Naive thymus-derived CD4-positive, alpha-beta T cell (primary cell): ENCODE results near the gene SEC23A. TPM values are rescaled to one million over a fixed set of nuclear protein-coding genes. Genes with fewer than 3 reads are reported as not detected.
"Not testable (repeated sequence)": the region's sequence is repeated elsewhere in the genome, so short reads cannot be mapped to it uniquely, and the experiment has no call there.

Source experiments
- ATAC-seq: fragments of 150-1000 bp; cut with Tn5 transposase; 2 replicates; pipeline ENCODE4 v1.10.0; 2021; ENCODE audit warnings: mild to moderate bottlenecking, moderate library complexity
- CTCF ChIA-PET: fragments of 350-600 bp; sonication (Branson Sonifier 250); formaldehyde crosslinking; loops from one replicate; lab custom pipeline; 2021; ENCODE audit warnings: antibody characterized with exemption; lab: Charles Lee
- POLR2A ChIA-PET: fragments of 350-600 bp; sonication (Branson Sonifier 250); formaldehyde crosslinking; loops from one replicate; lab custom pipeline; 2021; ENCODE audit warnings: antibody characterized with exemption, inconsistent platforms; lab: Charles Lee
- DNase-seq, 9 donors: peaks; one replicate each; pipeline versions ENCODE4 v3.0.0 to v3.0.0-alpha.2; 2020 to 2022; ENCODE audit warnings: mixed read lengths in 1 of 9
- H3K27ac ChIP-seq: one replicate; pipeline ENCODE4 v1.7.0; 2013; ENCODE audit warnings: mild to moderate bottlenecking, low read depth, low read length, moderate library complexity
- H3K27me3 ChIP-seq, 2 donors: one replicate each; pipeline ENCODE4 v1.7.0; 2013; ENCODE audit warnings: low read length in 2 of 2, mild to moderate bottlenecking in 2 of 2, moderate library complexity in 2 of 2; ENCODE audit not compliant: control insufficient read depth in 2 of 2, insufficient read depth in 2 of 2
- H3K36me3 ChIP-seq, 3 experiments: 1 replicate in 2 of 3; 2 replicates in 1 of 3; pipeline ENCODE4 v1.7.0; 2013; ENCODE audit warnings: low read length in 3 of 3, mild to moderate bottlenecking in 3 of 3, moderate library complexity in 1 of 3; ENCODE audit not compliant: insufficient read depth in 3 of 3, control insufficient read depth in 2 of 3
- H3K4me1 ChIP-seq, 2 donors: one replicate each; pipeline ENCODE4 v1.7.0; 2013; ENCODE audit warnings: low read length in 2 of 2, mild to moderate bottlenecking in 2 of 2, moderate library complexity in 1 of 2; ENCODE audit not compliant: control insufficient read depth in 2 of 2, insufficient read depth in 2 of 2
- H3K4me3 ChIP-seq: 2 replicates; pipeline ENCODE4 v1.7.0; 2013; ENCODE audit warnings: mild to moderate bottlenecking, low read length
- H3K9me3 ChIP-seq, 3 experiments: 1 replicate in 2 of 3; 2 replicates in 1 of 3; pipeline ENCODE4 v1.7.0; 2013; ENCODE audit warnings: low read length in 3 of 3; ENCODE audit not compliant: control insufficient read depth in 2 of 3
- H3K27ac Mint-ChIP-seq, 9 donors: one replicate each; pipeline ENCODE4 v1.8.0; 2020 to 2022; ENCODE audit warnings: mixed read lengths in 9 of 9, mild to moderate bottlenecking in 8 of 9, moderate library complexity in 5 of 9, inconsistent platforms in 2 of 9
- H3K27me3 Mint-ChIP-seq, 5 donors: one replicate each; pipeline ENCODE4 v1.8.0; 2021 to 2022; ENCODE audit warnings: mixed read lengths in 5 of 5, mild to moderate bottlenecking in 1 of 5
- H3K36me3 Mint-ChIP-seq, 5 donors: one replicate each; pipeline ENCODE4 v1.8.0; 2020 to 2022; ENCODE audit warnings: mixed read lengths in 5 of 5, mild to moderate bottlenecking in 3 of 5, inconsistent platforms in 1 of 5
- H3K4me1 Mint-ChIP-seq, 7 donors: one replicate each; pipeline ENCODE4 v1.8.0; 2020 to 2022; ENCODE audit warnings: mixed read lengths in 7 of 7, mild to moderate bottlenecking in 3 of 7, inconsistent platforms in 1 of 7
- H3K4me3 Mint-ChIP-seq, 10 donors: one replicate each; pipeline ENCODE4 v1.8.0; 2020 to 2022; ENCODE audit warnings: mild to moderate bottlenecking in 10 of 10, mixed read lengths in 10 of 10, moderate library complexity in 6 of 10, inconsistent platforms in 2 of 10
- H3K9me3 Mint-ChIP-seq, 11 donors: one replicate each; pipeline ENCODE4 v1.8.0; 2020 to 2022; ENCODE audit warnings: mixed read lengths in 11 of 11, mild to moderate bottlenecking in 4 of 11, inconsistent platforms in 1 of 11, moderate library complexity in 1 of 11
- intact Hi-C, 2 donors: fragments of 100-400 bp; cut with micrococcal nuclease; formaldehyde crosslinking; loops; one replicate each; pipeline ENCODE4 v1.15.1; 2023
- polyA plus RNA-seq, 2 donors: library from polyadenylated mRNA; unstranded; fragments of 300-500 nt; fragmentation: Illumina TruSeq; gene quantifications; one replicate each; pipeline ENCODE4 v1.2.3, GENCODE V29; 2021
- total RNA-seq, 6 experiments: library from RNA in 5 of 6; stranded (reverse) in 5 of 6; gene quantifications; 1 replicate in 5 of 6; 2 replicates in 1 of 6; pipeline ENCODE4 v1.2.3 and lab custom pipeline; 2021 to 2026

The SEC23A gene
- total and polyA plus RNA-seq, 7 experiments from 2014 or later = 31.1 to 75.3 (median 59.9) TPM

DNA sequence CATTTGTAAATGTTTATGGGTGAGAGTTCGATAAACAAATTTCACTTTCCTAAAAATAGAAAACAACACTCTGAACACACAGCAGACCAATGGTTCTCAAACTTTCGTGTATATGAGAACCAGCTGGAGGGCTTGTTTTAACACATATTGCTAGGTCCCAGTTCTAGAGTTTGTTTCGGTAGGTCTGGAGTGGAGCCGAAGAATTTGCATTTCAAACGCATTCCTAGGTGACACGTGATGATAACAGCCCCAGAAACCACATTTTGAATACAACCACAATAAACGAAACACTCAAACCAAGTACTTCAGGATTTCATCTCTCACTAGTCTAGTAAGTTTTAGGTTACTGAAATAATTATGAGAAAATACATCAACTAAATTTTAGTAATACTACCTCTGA is 17.1 kb downstream of the SEC23A start:
- Histone ChIP-seq H3K4me3 (no peak overlapping the region), H3K27me3 (no peaks in the 10 kb centered on the region), H3K36me3 (peaks cover 25 to 48% (median 31%) of the 10 kb centered on the region in 3 experiments), H3K9me3 (no peaks in the 10 kb centered on the region), H3K4me1 (no peaks in the 10 kb centered on the region), H3K27ac (no peak overlapping the region)
- CTCF ChIA-PET = no interaction called here
- peaks cover 10 to 17% (median 13%) of the 10 kb centered on the region in 7 donors for H3K4me1 Mint-ChIP-seq
- H3K27ac Mint-ChIP-seq = no peak overlapping the region
- DNase-seq (no peak), ATAC-seq (no peak)
- H3K9me3 Mint-ChIP-seq = no peaks in the 10 kb centered on the region
- no peak overlapping the region for H3K4me3 Mint-ChIP-seq
- intact Hi-C loops = no loop called here
- H3K27me3 Mint-ChIP-seq = no peaks in the 10 kb centered on the region
- peaks cover 19 to 62% (median 41%) of the 10 kb centered on the region in 5 donors for H3K36me3 Mint-ChIP-seq
- POLR2A ChIA-PET = interaction anchor here (1.2 kb wide), 1 partner anchor 21 kb away, joined by 4 read pairs; no protein-coding TSS in a partner anchor

GRCh38 chr14:39083127-39083526 is 19.9 kb downstream of the SEC23A start:
- H3K9me3 ChIP-seq = no peaks in the 10 kb centered on the region
- no peaks in the 10 kb centered on the region for H3K4me1 ChIP-seq
- intact Hi-C loops = no loop called here
- H3K27me3 ChIP-seq = no peaks in the 10 kb centered on the region
- ChIA-PET POLR2A (no interaction called here), CTCF (no interaction called here)
- ATAC-seq (no peak), DNase-seq (no peak)
- no peak overlapping the region for H3K4me3 ChIP-seq
- H3K4me1 Mint-ChIP-seq = peaks cover 4 to 8% (median 8%) of the 10 kb centered on the region in 7 donors
- no peak overlapping the region for H3K27ac ChIP-seq
- no peak overlapping the region for H3K4me3 Mint-ChIP-seq
- H3K36me3 ChIP-seq = peaks cover 21 to 43% (median 26%) of the 10 kb centered on the region in 3 experiments
- H3K27ac Mint-ChIP-seq = peak overlapping the region in 2 of 9 donors; percentile 36 to 71
- no peaks in the 10 kb centered on the region for H3K9me3 Mint-ChIP-seq
- H3K27me3 Mint-ChIP-seq = no peaks in the 10 kb centered on the region
- H3K36me3 Mint-ChIP-seq = peaks cover 13 to 59% (median 38%) of the 10 kb centered on the region in 5 donors

- H3K4me1 ChIP-seq = no peaks in the 10 kb centered on the region
- no peak overlapping the region for H3K4me3 ChIP-seq
- peaks cover 8 to 56% (median 40%) of the 10 kb centered on the region in 5 donors for H3K36me3 Mint-ChIP-seq
- no peak overlapping the region for H3K27ac ChIP-seq
- H3K4me3 Mint-ChIP-seq = no peak overlapping the region
- H3K9me3 Mint-ChIP-seq = no peaks in the 10 kb centered on the region
- H3K9me3 ChIP-seq = no peaks in the 10 kb centered on the region
- no peaks in the 10 kb centered on the region for H3K27me3 ChIP-seq
- ATAC-seq (no peak), DNase-seq (no peak)
- POLR2A ChIA-PET = no interaction called here
- intact Hi-C loops = no loop called here
- H3K4me1 Mint-ChIP-seq = peaks cover 0 to 8% (median 4%) of the 10 kb centered on the region in 7 donors
- H3K27ac Mint-ChIP-seq = peak overlapping the region in 1 of 9 donors; percentile 34
- no peaks in the 10 kb centered on the region for H3K27me3 Mint-ChIP-seq
- peaks cover 12 to 44% (median 16%) of the 10 kb centered on the region in 3 experiments for H3K36me3 ChIP-seq
- CTCF ChIA-PET = interaction anchor here (0.8 kb wide), 1 partner anchor 13 kb away, joined by 5 read pairs; no protein-coding TSS in a partner anchor
Measured at GRCh38 chr14:39080886-39081285, 22.1 kb downstream of the SEC23A start.

- ATAC-seq = no peak
- H3K36me3 Mint-ChIP-seq = peaks cover 4 to 64% (median 29%) of the 10 kb centered on the region in 5 donors
- intact Hi-C loops = no loop called here
- H3K36me3 ChIP-seq = peaks cover 0 to 54% (median 6%) of the 10 kb centered on the region in 3 experiments
- H3K27me3 Mint-ChIP-seq = no peaks in the 10 kb centered on the region
- no peaks in the 10 kb centered on the region for H3K9me3 Mint-ChIP-seq
- POLR2A ChIA-PET = no interaction called here
- peaks cover 2 to 17% (median 12%) of the 10 kb centered on the region in 7 donors for H3K4me1 Mint-ChIP-seq
- no peak overlapping the region for H3K27ac ChIP-seq
- no peaks in the 10 kb centered on the region for H3K27me3 ChIP-seq
- no peak for DNase-seq
- no peak overlapping the region for H3K4me3 Mint-ChIP-seq
- H3K4me3 ChIP-seq = no peak overlapping the region
- no peaks in the 10 kb centered on the region for H3K9me3 ChIP-seq
- no peaks in the 10 kb centered on the region for H3K4me1 ChIP-seq
- peak overlapping the region in 1 of 9 donors; percentile 67 for H3K27ac Mint-ChIP-seq
- CTCF ChIA-PET = no interaction called here
Measured at GRCh38 chr14:39071096-39071495, 31.9 kb downstream of the SEC23A start.

DNA sequence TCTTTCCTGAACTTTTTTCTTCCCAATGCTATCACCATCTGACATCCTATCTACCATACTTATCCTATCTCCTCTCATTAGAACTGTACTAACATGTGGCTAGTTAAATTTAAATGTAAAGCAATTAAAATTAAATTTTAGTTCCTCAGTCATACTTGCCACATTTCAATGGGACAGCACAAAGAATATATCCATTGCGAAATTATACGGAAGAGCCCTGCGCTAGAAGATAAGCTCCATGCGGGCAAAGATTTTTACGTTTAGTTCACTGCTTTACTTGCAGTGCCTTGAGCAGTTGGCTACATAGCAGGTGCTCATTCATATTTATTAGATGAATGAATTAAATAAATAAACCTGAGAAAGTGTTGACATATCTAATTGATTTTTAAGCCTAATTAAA is 33.1 kb downstream of the SEC23A start:
- H3K9me3 ChIP-seq = no peaks in the 10 kb centered on the region
- no peak overlapping the region for H3K27ac ChIP-seq
- H3K4me1 Mint-ChIP-seq = peaks cover 2 to 24% (median 12%) of the 10 kb centered on the region in 7 donors
- H3K27ac Mint-ChIP-seq = peak overlapping the region in 2 of 9 donors; percentile 18 to 60
- no peak overlapping the region for H3K4me3 Mint-ChIP-seq
- CTCF ChIA-PET = no interaction called here
- ATAC-seq (no peak), DNase-seq (no peak)
- peaks cover 13 to 66% (median 36%) of the 10 kb centered on the region in 5 donors for H3K36me3 Mint-ChIP-seq
- H3K36me3 ChIP-seq = peaks cover 0 to 52% (median 3%) of the 10 kb centered on the region in 3 experiments
- H3K4me1 ChIP-seq = no peaks in the 10 kb centered on the region
- H3K9me3 Mint-ChIP-seq = no peaks in the 10 kb centered on the region
- no peaks in the 10 kb centered on the region for H3K27me3 ChIP-seq
- POLR2A ChIA-PET = no interaction called here
- intact Hi-C loops = no loop called here
- no peak overlapping the region for H3K4me3 ChIP-seq
- H3K27me3 Mint-ChIP-seq = no peaks in the 10 kb centered on the region

GRCh38 chr14:39069169-39069805 is 33.7 kb downstream of the SEC23A start:
- H3K27ac ChIP-seq, H3K27me3 Mint-ChIP-seq, H3K4me3 ChIP-seq, ATAC-seq, POLR2A ChIA-PET, H3K4me1 ChIP-seq, H3K27me3 ChIP-seq, H3K4me3 Mint-ChIP-seq, intact Hi-C loops, H3K9me3 ChIP-seq, CTCF ChIA-PET, DNase-seq, H3K9me3 Mint-ChIP-seq: not testable (repeated sequence)
- peaks cover 13 to 67% (median 37%) of the 10 kb centered on the region in 5 donors for H3K36me3 Mint-ChIP-seq
- peaks cover 0 to 58% (median 3%) of the 10 kb centered on the region in 3 experiments for H3K36me3 ChIP-seq
- peaks cover 2 to 24% (median 12%) of the 10 kb centered on the region in 7 donors for H3K4me1 Mint-ChIP-seq
- peak overlapping the region in 4 of 9 donors; percentile 6 to 59 (median 20) for H3K27ac Mint-ChIP-seq
